ENCODE measurements around the gene IGFBP2. TPM values are rescaled to one million over a fixed set of nuclear protein-coding genes. Genes with fewer than 3 reads are reported as not detected.

IGFBP2 gene
- total RNA-seq, 2 experiments from 2014 or later = 123 to 124 TPM

GRCh38 chr2:216693414-216694080 is 60.3 kb downstream of the IGFBP2 start:
- POLR2A ChIA-PET = interaction anchor here (0.6 to 0.9 kb wide), 2 partner anchors 42 to 818 kb away, joined by 3 read pairs; no protein-coding TSS in a partner anchor

GRCh38 chr2:216694082-216694825 is 61.0 kb downstream of the IGFBP2 start:
- no peaks in the 10 kb centered on the region for H3K9me3 Mint-ChIP-seq
- CTCF ChIA-PET = interaction anchor here (0.8 to 2.0 kb wide), 6 partner anchors 11 to 1095 kb away, joined by 3 to 9 read pairs (median 5); no protein-coding TSS in a partner anchor
- no peaks in the 10 kb centered on the region for H3K36me3 Mint-ChIP-seq (ENCODE audit: low read depth)
- H3K4me1 Mint-ChIP-seq (ENCODE audit: low read depth) = peaks cover 23% of the 10 kb centered on the region
- peak; percentile 28 for ATAC-seq
- intact Hi-C loops (cut with micrococcal nuclease) = no loop called here
- peak overlapping the region; percentile 74 for H3K4me3 Mint-ChIP-seq
- POLR2A ChIA-PET = interaction anchor here (0.9 kb wide), 1 partner anchor 817 kb away, joined by 3 read pairs; no protein-coding TSS in a partner anchor
- no peak for TF ChIP-seq CTCF (IDR thresholded peaks at IDR 0.05)
- DNase-seq = peak; percentile 67
- no peak overlapping the region for H3K27ac Mint-ChIP-seq
- peaks cover 49% of the 10 kb centered on the region for H3K27me3 Mint-ChIP-seq

More at GRCh38 chr2:216693414-216694080, 60.3 kb downstream of the IGFBP2 start:
- CTCF ChIA-PET = interaction anchor here (0.8 to 2.0 kb wide), 6 partner anchors 11 to 1096 kb away, joined by 3 to 9 read pairs (median 5); no protein-coding TSS in a partner anchor
- peaks cover 54% of the 10 kb centered on the region for H3K27me3 Mint-ChIP-seq
- no peak for TF ChIP-seq CTCF (IDR thresholded peaks at IDR 0.05)
- H3K4me1 Mint-ChIP-seq (ENCODE audit: low read depth) = peaks cover 23% of the 10 kb centered on the region
- no peak for ATAC-seq
- H3K9me3 Mint-ChIP-seq = no peaks in the 10 kb centered on the region
- intact Hi-C loops (cut with micrococcal nuclease) = no loop called here
- peak; percentile 24 for DNase-seq
- H3K36me3 Mint-ChIP-seq (ENCODE audit: low read depth) = no peaks in the 10 kb centered on the region
- H3K27ac Mint-ChIP-seq = no peak overlapping the region
- peak overlapping the region; percentile 74 for H3K4me3 Mint-ChIP-seq

- no peak for TF ChIP-seq CTCF (IDR thresholded peaks at IDR 0.05)
- peaks cover 23% of the 10 kb centered on the region for H3K4me1 Mint-ChIP-seq (ENCODE audit: low read depth)
- no peak for DNase-seq
- H3K27ac Mint-ChIP-seq = no peak overlapping the region
- no peaks in the 10 kb centered on the region for H3K36me3 Mint-ChIP-seq (ENCODE audit: low read depth)
- ChIA-PET CTCF (interaction anchor here (1.0 to 1.9 kb wide), 5 partner anchors 10 to 1095 kb away, joined by 3 to 9 read pairs (median 5); no protein-coding TSS in a partner anchor), POLR2A (no interaction called here)
- no peak for ATAC-seq
- intact Hi-C loops (cut with micrococcal nuclease) = loop anchor here (5.0 kb wide), 1 partner anchor 462 kb away; no protein-coding TSS in a partner anchor
- H3K4me3 Mint-ChIP-seq = no peak overlapping the region
- no peaks in the 10 kb centered on the region for H3K9me3 Mint-ChIP-seq
- peaks cover 47% of the 10 kb centered on the region for H3K27me3 Mint-ChIP-seq
Observed at GRCh38 chr2:216694826-216695217, 61.6 kb downstream of the IGFBP2 start.

GRCh38 chr2:216695401-216695821 is 62.2 kb downstream of the IGFBP2 start, which contains the start of gene IGFBP5:
Gene IGFBP5 (minus strand): TSS chr2:216695549. CDS start chr2:216694775, 774 bp downstream.
- H3K9me3 Mint-ChIP-seq = no peaks in the 10 kb centered on the region
- no peak for TF ChIP-seq CTCF (IDR thresholded peaks at IDR 0.05)
- ATAC-seq (no peak), DNase-seq (no peak)
- CTCF ChIA-PET = interaction anchor here (1.0 to 1.3 kb wide), 3 partner anchors 13 to 1061 kb away, joined by 3 to 7 read pairs (median 3); no protein-coding TSS in a partner anchor
- peaks cover 23% of the 10 kb centered on the region for H3K4me1 Mint-ChIP-seq (ENCODE audit: low read depth)
- intact Hi-C loops (cut with micrococcal nuclease) = loop anchor here (5.0 kb wide), 1 partner anchor 462 kb away; no protein-coding TSS in a partner anchor
- H3K4me3 Mint-ChIP-seq = peak within 1 kb of the TSS; percentile 74
- H3K36me3 Mint-ChIP-seq (ENCODE audit: low read depth) = no peaks in the 10 kb centered on the region
- POLR2A ChIA-PET = no interaction called here
- no peak within 1 kb of the TSS for H3K27ac Mint-ChIP-seq
- peaks cover 42% of the 10 kb centered on the region for H3K27me3 Mint-ChIP-seq
